Cardiac muscle cell (in vitro differentiated cells and primary cell): Measurements from ENCODE around the gene KCNN3. TPM values are rescaled to one million over a fixed set of nuclear protein-coding genes. Genes with fewer than 3 reads are reported as not detected.

ENCODE experiments used
- DNase-seq, 2 donors: peaks; one replicate each; pipeline versions ENCODE4 v3.0.0 to v3.0.0-alpha.2; 2010 to 2017; ENCODE audit warnings: low read depth in 1 of 2, low spot score in 1 of 2
- H3K27ac ChIP-seq: fragments of 200-600 bp; sonication (generic); 2 replicates; pipeline ENCODE4 v1.5.1; 2016
- H3K27me3 ChIP-seq: fragments of 200-600 bp; sonication (generic); 2 replicates; pipeline ENCODE4 v1.6.0; 2016; ENCODE audit warnings: control low read depth
- H3K36me3 ChIP-seq: fragments of 200-600 bp; sonication (generic); 2 replicates; pipeline ENCODE4 v1.5.1; 2016; ENCODE audit warnings: control low read depth
- H3K4me1 ChIP-seq: fragments of 200-600 bp; sonication (generic); 2 replicates; pipeline ENCODE4 v1.8.1; 2017; ENCODE audit warnings: low read depth, mild to moderate bottlenecking, mixed run types
- H3K4me3 ChIP-seq: fragments of 200-600 bp; sonication (generic); 2 replicates; pipeline ENCODE4 v1.5.1; 2016; ENCODE audit warnings: mild to moderate bottlenecking
- H3K9me3 ChIP-seq: fragments of 200-600 bp; sonication (generic); 2 replicates; pipeline ENCODE4 v1.5.1; 2017; ENCODE audit warnings: low read depth, mild to moderate bottlenecking, control low read depth
- CTCF ChIP-seq: IDR thresholded peaks from 2 replicates; pipeline ENCODE4 v1.5.1; 2012; ENCODE audit warnings: low read depth, mild to moderate bottlenecking, low read length
- polyA plus RNA-seq: library from polyadenylated mRNA; unstranded; fragments of >200 nt; fragmentation: Nextera tagmentation; extraction: Ambion mirVana; gene quantifications from 2 replicates; pipeline ENCODE4 v1.2.1, GENCODE V29; 2016
- total RNA-seq: library from RNA; depleted of rRNA; stranded (reverse); fragments of >200 nt; gene quantifications from 2 replicates; pipeline ENCODE4 v1.2.3, GENCODE V29; 2016

Gene KCNN3
- total and polyA plus RNA-seq, 2 experiments from 2014 or later: 1.5 to 2.9 TPM

DNA sequence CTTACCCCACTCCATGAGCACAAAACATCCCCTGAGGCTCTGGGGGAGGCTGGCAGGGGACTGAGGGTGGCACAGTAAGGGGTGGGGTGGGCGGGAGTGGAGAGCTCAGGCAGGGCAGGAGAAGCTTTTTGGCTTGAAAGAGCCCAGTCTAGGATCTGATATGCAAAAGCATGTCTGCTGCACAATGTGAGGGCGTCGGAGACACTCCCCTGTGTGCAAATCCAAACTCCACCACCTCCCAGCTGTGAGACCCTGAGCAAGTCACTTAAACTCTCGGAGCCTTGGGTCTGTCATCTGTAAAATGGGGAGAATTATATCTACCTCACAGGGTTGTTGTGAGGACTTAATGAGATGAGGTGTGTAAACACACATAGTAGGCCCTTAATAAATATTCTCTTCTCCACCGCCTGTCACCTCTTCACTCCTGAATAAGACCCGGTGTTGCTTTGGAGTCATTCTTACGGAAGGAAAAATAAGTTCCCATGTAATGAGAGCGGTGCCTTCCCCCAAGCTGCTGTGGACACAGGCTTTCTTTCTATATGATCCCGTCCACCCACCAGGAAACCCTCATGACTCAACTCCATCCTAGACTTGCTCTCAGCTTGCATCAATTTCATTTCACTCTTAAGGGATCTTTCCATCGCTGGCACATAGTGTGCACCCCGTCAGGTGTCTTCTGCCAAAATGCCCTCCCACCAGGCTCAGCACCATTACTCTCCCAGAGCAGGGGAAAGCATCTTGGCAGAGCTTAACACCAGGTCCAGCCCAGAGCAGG, 12.5 kb downstream of the KCNN3 start:
- Histone ChIP-seq H3K36me3 (no peaks in the 10 kb centered on the region), H3K9me3 (no peaks in the 10 kb centered on the region), H3K27me3 (no peaks in the 10 kb centered on the region), H3K4me3 (no peak overlapping the region), H3K27ac (no peak overlapping the region), H3K4me1 (peaks cover 12% of the 10 kb centered on the region)
- no peak for TF ChIP-seq CTCF
- DNase-seq: no peak

DNA sequence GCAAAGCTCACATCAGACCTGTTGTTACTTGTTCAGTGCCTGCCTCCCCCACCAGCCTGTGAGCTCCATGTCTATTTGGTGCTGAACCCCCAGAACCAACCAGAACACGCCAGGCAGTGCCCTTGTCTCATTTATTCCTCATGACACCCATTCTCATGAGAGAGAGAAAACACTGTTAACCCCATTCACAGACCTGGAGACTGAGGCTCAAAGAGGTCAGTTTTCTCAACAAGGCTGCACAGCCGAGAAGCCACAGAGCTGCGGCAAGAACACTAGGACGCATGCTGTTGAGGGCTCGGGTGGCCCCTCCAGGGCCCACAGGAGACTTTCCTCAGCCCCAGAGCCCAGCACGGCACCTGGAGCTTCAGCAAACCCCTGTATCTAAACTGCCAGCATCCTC, 13.1 kb downstream of the KCNN3 start:
- Histone ChIP-seq H3K4me3 (no peak overlapping the region), H3K27ac (no peak overlapping the region), H3K27me3 (no peaks in the 10 kb centered on the region), H3K9me3 (no peaks in the 10 kb centered on the region), H3K36me3 (no peaks in the 10 kb centered on the region), H3K4me1 (peaks cover 12% of the 10 kb centered on the region)
- no peak for TF ChIP-seq CTCF
- no peak for DNase-seq

- Histone ChIP-seq H3K27me3 (no peaks in the 10 kb centered on the region), H3K4me1 (peaks cover 12% of the 10 kb centered on the region), H3K4me3 (no peak overlapping the region), H3K27ac (no peak overlapping the region), H3K36me3 (no peaks in the 10 kb centered on the region), H3K9me3 (no peaks in the 10 kb centered on the region)
- DNase-seq: no peak
- no peak for TF ChIP-seq CTCF
These were observed 13.5 kb downstream of the KCNN3 start for GRCh38 chr1:154856544-154856943.

DNA sequence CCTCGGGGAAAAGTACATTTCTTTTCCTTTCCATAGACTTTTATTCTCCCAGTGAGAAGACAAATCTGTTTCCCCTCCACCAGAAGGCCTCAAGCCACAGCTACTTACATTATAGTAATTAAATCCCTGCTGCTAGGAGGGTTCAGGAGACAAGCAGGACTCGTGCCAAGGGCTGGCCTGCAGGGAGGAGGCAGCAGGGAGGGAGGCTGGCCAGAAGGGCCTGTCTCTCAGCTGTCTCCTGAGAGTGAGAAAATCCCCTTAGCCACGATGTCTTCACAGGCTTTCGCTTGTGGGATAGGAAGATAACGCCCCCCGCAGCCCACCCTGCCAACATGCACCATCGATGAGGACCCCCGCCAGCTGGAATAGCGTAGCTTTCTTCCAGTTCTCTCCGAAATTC, 14.0 kb downstream of the KCNN3 start:
- DNase-seq: no peak
- TF ChIP-seq CTCF: no peak
- Histone ChIP-seq H3K9me3 (no peaks in the 10 kb centered on the region), H3K4me3 (no peak overlapping the region), H3K36me3 (no peaks in the 10 kb centered on the region), H3K4me1 (peaks cover 12% of the 10 kb centered on the region), H3K27me3 (no peaks in the 10 kb centered on the region), H3K27ac (no peak overlapping the region)

DNA sequence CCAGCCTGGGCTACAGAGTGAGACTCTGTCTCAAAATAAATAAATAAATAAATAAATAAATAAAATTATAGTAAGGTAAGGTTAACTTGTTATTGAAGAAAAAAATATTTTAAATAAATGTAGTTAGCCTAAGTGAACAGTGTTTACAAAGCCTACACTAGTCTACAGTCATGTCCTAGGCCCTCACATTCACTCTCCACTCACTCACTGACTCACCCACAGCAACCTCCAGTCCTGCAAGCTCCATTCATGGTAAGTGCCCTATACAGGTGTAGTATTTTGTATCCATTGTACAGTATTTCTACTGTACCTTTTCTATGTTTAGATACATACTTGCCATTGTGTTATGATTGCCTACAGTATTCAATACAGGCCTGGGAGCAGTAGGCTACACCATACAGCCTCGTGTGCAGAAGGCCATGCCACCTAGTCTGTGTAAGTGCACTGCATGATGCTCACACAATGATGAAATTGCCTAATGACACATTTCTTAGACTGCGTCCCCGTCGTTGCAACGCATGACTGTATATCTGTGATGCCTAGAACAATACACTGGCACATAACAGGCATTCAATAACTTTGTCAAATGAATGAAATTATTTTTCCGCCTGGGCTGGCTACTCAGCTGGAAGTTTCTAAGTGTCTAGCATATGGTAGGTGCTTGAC, 14.8 kb downstream of the KCNN3 start:
- Histone ChIP-seq H3K4me1 (peaks cover 8% of the 10 kb centered on the region), H3K9me3 (no peaks in the 10 kb centered on the region), H3K4me3 (no peak overlapping the region), H3K27me3 (no peaks in the 10 kb centered on the region), H3K36me3 (no peaks in the 10 kb centered on the region), H3K27ac (no peak overlapping the region)
- no peak for TF ChIP-seq CTCF
- DNase-seq: no peak
